ENCODE data around the gene ZNF253.

ZNF253 gene

GRCh38 chr19:19865750-19866610, at the start of gene ZNF253:
ZNF253 (plus strand) TSS chr19:19865882; CDS start chr19:19865997, 115 bp downstream.
- H3K27ac ChIP-seq: peak within 1 kb of the TSS; percentile 94
- no peak for TF ChIP-seq CTCF (conservative IDR thresholded peaks at IDR 0.05)

- H3K27ac ChIP-seq: no peak overlapping the region
- no peak for TF ChIP-seq CTCF (conservative IDR thresholded peaks at IDR 0.05)
Observed at GRCh38 chr19:19816679-19817078, 49.0 kb upstream of the ZNF253 start.

- H3K27ac ChIP-seq: no peak overlapping the region
- TF ChIP-seq CTCF (conservative IDR thresholded peaks at IDR 0.05): no peak
Observed at GRCh38 chr19:19817357-19817756, 48.3 kb upstream of the ZNF253 start.

- peak overlapping the region; percentile 83 for H3K27ac ChIP-seq
Observed at GRCh38 chr19:19820774-19821320, 44.8 kb upstream of the ZNF253 start.

GRCh38 chr19:19821366-19821951, 44.2 kb upstream of the ZNF253 start, which contains the start of gene ZNF506:
ZNF506 (minus strand) TSS chr19:19821750; CDS start chr19:19821603, 147 bp downstream.
- H3K27ac ChIP-seq: peak within 1 kb of the TSS; percentile 83
- TF ChIP-seq CTCF (conservative IDR thresholded peaks at IDR 0.05): no peak

More at GRCh38 chr19:19820774-19821320, 44.8 kb upstream of the ZNF253 start:
- no peak for TF ChIP-seq CTCF (conservative IDR thresholded peaks at IDR 0.05)

- H3K27ac ChIP-seq: peak overlapping the region; percentile 83
Observed at GRCh38 chr19:19821976-19822375, 43.7 kb upstream of the ZNF253 start.

GRCh38 chr19:19823916-19824315, 41.8 kb upstream of the ZNF253 start:
- H3K27ac ChIP-seq: no peak overlapping the region
- TF ChIP-seq CTCF (conservative IDR thresholded peaks at IDR 0.05): no peak

Measured in VCaP (cell line).